Stimulated activated CD4-positive, alpha-beta T cell treated with anti-CD3 and anti-CD28 coated beads, Interleukin-4, amount 100 ng/mL, for 48 hours (primary cell): ENCODE results near the gene FLOT1.
"Not testable (repeated sequence)": the region's sequence is repeated elsewhere in the genome, so short reads cannot be mapped to it uniquely, and the experiment has no call there.

ENCODE experiments used
- DNase-seq, 2 donors: peaks; one replicate each; pipeline ENCODE4 v3.0.0-alpha.2; 2020; ENCODE audit warnings: low read depth in 2 of 2

FLOT1 gene

DNA sequence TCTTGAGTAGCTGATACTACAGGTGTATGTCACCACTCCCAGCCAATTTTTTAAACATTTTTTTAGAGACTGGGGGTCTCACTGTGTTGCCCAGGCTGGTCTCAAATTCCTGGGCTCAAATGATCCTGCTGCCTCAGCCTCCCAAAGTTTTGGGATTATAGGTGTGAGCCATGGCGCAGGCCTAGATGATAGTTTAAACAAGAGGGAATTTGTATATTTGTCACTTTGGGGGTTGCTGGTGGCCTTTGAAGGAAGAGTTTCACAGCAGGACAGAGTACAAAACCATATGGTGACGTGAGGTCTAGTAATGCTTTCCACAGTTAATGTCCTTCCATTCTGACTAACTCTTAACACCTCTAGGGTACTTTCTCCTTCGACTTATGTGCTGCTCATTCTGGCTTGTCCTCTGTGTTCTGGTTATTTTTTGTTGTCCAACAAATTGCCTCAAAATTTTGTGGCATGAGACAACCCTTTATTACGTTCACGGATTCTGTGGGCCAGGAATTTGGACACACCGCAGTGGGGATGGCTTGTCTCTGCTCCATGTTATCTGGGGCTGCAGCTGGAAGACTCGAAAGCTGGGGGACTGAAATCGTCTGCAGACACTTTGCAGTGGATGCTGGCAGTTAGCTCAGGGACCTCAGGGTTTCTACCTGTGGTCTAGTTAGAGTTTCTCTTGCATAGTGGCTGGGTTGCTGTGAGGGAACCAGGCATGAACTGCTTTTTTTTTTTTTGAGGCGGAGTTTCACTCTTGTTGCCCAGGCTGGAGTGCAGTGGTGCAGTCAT is 24.9 kb upstream of the FLOT1 start:
- DNase-seq: no peak

DNA sequence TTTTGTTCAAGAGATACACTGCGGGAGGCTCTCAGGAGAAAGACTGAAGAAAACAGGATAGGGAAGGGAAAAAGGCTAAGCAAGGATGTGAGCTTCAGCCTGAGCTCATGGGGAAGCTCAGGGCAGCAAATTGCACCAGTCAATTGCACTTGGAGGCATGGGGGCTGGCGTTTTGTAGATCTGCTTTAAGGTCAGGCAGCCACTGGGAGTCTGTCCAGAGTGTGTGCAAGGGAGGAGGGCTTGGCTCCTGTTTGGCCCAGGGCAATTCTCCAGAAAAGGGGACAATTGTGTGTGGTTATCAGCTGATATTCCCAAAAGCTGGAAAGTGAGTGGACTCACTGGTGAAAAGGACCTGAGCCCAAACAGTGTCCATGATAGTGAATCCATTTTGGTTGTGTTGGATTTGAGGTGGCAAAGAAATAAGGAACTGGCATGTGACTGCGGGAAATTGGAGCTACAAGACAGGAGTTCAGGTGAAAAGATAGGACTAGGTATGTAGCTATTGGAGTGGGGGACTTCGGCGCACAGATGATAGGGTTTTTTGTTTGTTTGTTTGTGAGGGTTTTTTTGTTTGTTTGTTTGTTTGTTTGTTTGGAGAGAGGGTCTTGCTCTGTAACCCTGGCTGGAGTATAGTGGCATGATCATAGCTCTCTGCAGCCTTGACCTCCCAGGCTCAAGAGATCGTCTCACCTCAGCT is 24.1 kb upstream of the FLOT1 start:
- DNase-seq: no peak

DNA sequence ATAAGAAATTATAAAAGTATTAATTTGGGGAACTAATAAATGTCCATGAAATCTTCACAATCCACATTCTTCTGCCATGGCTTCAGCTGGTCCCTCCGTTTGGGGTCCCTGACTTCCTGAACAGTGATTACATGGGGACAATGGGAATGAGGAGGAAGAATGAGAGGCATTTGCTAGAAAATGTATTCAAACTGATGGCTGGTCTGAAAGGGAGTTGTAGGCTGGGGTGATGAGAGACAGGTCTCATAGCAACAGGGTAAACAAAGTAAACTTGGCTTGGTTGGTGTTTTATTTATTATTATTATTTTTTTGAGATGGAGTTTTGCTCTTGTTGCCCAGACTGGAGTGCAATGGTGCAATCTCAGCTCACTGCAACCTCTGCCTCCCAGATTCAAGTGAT is 23.0 kb upstream of the FLOT1 start:
- DNase-seq: not testable (repeated sequence)

DNA sequence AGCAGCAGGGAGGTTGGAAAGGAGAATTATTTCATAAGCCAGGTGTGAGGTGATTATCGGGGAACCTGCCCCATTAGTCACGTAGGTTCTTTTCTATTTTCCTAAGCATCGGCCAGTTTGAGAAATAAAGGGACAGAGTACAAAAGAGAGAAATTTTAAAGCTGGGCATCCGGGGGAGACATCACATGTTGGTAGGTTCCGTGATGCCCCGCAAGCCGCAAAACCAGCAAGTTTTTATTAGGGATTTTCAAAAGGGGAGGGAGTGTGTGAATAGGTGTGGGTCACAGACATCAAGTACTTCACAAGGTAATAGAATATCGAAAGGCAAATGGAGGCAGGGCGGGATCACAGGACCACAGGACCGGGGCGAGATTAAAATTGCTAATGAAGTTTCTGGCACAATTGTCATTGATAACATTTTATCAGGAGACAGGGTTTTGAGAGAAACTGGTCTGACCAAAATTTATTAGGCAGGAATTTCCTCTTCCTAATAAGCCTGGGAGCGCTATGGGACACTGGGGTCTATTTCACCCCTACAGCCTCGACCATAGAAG is 22.1 kb upstream of the FLOT1 start:
- not testable (repeated sequence) for DNase-seq

DNA sequence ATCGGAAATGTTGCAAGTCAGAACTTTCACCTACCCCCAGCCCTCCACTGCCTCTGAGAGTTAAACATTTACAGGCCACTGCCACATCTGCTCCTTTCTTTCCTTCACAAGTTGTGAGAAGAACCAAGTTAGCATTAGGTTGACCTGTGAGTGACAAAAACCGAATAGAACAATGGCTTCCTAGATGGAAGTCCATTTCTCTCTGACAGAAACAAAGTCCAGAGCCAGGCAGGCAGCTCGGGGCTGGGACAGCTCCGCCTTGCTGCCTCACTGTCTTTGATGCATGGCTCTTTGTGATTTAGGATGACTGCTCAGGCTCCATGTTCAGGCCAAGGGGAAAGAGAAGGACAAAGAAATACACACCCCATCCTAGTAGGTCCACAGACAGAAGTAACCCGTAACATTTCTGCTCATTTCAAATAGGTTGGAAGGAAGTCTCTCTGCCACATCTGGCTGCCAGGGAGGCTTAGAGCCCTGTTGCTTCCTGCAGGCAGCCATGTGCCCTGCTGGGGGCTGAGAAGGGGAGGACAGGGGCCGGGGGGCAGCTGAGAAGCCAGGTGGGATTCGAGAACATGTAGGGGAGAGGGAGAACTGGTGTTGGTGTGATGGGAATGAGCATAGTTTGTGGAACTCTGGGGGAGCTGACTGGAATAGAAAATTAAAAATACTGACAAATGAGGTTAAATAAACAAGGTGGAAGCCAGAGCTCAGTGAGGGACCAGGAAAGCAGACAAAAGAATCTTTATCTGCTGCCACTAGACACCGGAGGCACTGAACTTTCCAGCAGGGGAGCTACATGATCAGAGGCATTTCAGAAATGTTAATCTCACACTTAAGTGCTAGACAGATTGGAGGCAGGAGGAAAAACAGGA is 21.4 kb upstream of the FLOT1 start:
- DNase-seq: no peak

DNA sequence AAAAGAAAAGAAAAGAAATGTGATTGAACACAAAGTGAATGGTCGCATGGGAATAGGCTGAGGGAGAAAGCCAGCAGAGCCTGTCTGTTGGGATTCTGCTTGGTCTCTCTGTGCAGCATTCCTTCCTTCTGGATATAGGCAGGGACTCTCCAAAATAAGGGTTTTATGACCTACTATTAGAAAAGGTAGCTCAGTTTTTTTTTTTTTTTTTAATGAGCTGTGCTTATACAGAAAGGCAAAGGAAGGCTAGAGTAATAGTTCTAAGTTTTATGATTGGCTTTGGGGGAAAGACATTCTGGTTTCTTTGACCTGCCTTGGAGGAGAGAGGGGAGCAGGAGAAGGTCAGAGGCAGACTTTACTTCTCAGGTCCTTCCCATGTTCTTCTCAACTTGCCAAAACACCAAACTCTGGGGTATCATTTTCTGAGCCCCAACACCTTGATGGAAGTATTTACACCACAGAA is 20.7 kb upstream of the FLOT1 start:
- DNase-seq: no peak

DNA sequence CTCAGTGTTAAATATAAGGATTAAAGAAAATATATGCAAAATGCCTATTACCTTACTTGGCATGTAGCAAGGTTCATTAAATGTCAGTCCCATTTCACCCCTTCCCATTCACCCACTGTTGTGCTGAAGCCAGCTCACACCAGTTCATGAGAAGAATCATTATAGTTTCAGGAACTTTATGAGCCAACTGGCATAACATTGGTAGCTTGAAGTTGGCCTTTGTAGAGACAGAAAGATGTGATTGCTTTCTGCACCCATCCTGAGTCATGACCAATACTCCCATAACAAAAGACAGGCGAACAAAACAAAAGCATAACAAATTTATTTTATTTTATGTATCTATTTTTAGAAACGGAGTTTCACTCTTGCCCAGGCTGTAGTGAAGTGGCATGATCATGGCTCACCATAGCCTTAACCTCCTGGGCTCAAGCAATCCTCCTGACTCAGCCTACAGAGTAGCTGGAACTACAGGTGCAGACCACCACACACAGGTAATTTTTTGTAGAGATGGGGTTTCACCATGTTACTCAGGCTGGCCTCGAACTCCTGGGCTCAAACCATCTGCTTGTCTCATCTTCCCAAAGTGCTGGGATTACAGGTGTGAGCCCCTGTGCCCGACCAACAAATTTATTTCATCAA is 19.4 kb upstream of the FLOT1 start:
- no peak for DNase-seq

DNA sequence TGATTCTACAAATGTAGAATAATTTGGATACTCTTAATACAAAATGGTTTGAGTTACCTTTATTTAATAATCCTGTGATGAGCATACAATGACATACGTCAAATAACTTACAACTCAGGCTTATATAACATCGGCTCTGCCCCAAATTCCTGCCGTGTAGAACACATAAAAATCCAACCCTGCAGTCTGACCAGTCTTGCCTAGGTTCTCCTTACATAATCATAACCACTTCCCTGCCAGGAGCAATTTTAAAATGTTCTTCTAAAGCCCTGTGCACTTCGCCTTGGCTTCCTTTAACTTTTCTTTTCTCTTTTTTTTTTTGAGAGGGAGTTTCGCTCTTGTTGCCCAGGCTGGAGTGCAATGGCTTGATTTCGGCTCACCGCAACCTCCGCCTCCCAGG is 18.1 kb upstream of the FLOT1 start:
- DNase-seq: no peak

DNA sequence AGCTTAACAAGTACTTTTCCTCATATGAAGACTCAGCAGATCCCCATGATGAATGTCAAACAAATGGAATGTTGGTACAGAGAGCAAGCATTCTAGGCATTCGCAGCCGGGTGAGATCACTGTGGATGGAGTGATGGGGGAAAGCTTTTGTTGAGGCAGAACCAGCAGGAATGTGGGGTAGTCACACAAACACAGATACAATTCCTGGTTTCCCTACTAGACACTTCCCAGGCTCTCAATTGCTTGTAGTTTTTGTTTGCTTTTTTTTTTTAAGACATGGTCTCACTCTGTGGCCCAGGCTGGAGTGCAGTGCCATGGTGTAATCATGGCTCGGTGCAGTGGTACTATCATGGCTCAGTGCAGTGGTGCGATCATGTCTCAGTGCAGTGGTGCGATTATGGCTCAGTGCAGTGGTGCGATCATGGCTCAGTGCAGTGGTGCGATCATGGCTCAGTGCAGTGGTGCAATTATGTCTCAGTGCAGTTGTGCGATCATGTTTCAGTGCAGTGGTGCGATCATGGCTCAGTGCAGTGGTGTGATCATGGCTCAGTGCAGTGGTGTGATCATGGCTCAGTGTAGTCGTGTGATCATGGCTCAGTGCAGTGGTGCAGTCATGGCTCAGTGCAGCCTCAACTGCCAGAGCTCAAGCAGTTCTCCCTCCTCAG is 17.2 kb upstream of the FLOT1 start:
- no peak for DNase-seq

DNA sequence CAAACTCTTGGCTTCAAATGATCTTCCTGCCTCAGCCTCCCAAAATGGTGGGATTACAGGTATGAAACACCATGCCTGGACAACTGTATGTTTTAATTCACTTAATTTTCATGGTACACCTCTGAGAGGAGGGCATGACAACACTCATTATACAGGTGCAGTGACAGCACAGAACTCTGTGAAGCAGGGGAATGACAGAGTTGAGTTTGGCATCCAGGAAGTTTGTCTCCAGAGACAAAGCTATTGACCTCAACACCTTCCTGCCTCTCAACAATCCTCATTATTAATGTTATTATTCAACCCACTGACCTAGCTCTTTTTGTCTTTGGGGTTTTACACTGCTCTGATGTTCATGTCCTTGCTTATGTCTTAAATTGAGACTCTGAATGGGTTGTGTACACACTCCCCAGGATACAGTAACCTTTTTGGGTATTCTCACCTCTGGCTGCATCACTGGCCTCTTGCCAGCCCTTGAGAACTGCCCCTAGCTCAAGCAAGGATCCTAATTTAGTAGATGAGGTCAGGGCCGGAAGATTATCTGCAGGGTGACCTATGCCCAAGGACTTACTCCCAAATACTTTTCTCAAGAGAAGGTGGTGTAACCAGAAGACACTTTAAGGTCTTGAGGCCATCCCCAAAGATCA is 14.9 kb upstream of the FLOT1 start:
- no peak for DNase-seq

DNA sequence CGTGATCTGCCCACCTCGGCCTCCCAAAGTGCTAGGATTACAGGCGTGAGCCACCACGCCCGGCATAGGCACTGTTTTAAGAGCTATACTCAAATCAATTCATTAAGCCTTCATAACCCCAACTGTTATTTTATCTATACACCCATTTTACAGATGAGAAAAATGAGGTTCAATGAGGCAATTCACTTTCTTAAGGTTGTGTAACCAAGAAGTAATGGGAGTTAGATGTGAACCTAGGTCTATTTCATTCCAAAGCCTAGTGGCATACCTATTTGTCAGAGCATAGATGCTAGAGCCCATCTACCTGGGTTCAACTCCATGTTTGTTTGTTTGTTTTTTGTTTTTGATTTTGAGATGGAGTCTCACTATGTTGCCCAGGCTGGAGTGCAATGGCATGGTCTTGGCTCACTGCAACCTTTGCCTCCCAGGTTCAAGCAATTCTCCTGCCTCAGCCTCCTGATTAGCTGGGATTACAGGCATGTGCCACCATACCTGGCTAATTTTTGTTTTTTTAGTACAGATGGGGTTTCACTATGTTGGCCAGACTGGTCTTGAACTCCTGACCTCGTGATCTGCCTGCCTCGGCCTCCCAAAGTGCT is 14.0 kb upstream of the FLOT1 start:
- not testable (repeated sequence) for DNase-seq

DNA sequence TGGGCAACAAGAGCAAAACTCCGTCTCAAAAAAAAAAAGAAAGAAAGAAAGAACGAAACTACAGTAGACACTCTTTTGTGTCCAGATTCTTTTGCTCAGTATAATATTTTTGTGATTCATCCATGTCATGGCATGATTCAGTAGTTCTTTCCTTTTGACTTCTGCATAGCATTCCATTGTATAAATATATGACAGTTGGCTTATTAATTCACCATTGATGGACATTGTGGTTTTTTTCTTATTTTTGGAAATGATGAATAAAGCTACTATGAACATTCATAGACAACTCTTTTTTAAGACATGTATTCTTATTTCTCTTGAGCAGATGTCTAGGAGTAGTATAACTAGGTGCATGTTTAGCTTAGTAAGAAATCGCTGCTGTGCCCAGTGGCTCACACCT is 12.1 kb upstream of the FLOT1 start:
- no peak for DNase-seq

DNA sequence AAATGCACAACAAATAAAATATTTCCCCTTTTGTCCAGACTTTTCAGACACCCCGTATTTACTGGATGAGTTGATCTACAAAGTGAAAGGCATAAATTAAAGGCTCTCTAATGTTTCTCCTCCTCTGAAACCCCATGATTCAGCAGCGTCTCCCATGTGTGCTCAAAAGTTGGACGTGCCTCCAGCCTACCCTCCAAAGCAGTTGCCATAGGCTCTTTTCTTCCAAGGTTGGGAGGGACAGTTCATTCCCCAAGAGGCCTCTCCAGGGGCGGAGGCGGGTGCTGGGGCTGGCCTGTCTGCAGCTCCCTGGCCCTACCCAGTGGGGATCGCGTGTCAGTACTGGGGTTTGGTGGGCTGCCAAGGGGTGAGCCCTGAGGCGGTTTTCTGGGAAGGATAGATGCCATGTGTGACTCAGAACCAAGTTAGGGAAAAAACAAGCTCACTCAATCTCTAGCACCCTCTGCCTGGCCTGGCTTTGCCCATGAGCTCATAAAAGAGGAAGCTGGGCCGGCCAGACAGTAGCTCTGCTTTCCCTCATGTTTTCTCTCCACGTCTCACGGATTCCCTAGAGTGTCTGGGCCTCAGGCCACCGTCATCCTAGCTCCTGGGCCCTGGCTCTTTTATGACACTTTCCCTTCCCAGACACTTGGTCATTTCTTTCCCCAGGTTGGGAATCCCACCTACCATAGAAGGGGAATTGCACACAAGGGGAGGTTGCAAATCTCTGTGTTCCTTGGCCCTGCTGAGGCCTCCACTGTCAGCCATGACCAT is 9.9 kb upstream of the FLOT1 start:
- DNase-seq: no peak

DNA sequence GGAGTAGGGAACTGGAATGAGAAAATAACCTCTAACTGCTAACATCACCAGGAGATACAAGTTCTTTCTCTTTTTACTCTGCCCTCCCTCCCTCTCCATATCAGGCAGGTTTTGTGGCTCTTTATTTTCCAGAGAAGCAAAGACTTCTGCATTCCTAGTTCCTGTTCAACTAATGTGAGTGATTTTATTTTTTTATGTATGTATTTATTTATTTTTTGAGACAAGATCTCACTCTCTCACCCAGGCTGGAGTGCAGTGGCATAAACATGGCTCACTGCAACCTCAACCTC is 7.8 kb upstream of the FLOT1 start:
- no peak for DNase-seq

DNA sequence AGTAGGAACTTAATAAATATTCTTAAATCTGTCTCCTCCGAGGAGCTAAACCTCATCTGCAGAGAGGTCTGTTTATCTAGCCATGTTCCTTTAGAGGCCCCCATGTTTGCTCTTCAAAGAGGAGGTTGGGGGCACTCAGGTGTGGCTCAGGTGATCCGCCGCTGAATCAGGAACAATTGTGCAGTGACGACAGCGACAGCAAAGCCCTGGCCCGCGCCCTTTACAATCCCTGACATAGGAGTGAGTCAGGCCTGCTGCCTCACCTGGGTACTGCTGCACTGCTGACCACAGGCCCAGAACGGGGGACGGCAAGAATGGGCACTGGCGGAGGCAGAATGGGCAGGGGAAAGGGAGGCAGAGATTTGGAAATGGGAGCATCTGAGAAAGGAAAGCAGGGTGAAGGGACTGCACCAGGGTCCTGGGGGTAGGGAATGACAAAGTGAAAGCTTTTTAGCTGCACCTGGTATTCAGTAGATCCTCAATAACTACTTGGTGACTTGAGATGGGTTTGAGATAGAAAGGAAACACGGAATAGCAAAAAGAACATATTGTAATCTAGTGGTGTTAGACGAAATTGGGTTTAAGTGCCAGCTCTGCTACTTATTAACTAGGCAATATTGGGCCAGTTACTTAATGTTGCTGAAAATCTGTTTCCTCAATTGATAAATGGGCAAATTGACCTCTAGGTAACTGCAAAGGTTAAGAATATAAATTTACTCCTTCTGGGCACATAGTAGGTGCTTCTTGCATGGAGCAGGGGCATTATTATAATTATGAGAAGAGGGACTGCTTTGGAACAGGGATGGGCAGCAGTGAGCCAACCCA is 7.3 kb upstream of the FLOT1 start:
- DNase-seq: no peak

DNA sequence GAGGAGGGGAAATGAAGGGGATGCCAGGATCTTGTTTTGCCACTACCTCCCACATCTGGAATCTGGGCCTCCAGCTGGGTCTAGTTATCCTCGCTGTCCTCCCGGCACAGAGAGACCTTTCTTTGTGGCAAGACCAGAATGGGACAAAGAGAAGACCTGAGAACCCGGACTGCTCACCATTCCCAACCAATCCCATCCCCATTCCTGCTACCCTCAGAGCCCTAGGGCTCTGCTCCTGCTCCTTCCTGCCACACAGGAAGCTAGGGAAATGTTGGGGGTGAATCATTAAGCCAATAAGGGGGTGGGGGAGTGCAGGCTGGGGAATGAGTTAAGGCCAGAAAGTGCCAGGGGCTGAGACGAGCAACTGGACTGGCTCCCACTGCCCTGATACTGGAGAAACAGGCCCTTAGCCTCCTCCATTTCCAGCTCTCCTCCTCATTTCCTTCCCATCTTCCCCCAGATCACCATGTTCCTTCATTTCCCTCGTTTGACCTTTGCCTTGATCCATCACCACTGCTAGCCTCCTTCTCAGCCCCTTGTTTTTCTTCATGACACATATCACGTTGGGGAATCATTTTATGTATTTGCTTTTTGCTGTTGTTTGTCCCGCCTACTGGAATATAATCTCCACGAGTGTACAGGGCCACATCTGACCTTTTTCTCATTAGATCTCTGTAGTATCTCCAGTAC is 6.5 kb upstream of the FLOT1 start:
- no peak for DNase-seq

DNA sequence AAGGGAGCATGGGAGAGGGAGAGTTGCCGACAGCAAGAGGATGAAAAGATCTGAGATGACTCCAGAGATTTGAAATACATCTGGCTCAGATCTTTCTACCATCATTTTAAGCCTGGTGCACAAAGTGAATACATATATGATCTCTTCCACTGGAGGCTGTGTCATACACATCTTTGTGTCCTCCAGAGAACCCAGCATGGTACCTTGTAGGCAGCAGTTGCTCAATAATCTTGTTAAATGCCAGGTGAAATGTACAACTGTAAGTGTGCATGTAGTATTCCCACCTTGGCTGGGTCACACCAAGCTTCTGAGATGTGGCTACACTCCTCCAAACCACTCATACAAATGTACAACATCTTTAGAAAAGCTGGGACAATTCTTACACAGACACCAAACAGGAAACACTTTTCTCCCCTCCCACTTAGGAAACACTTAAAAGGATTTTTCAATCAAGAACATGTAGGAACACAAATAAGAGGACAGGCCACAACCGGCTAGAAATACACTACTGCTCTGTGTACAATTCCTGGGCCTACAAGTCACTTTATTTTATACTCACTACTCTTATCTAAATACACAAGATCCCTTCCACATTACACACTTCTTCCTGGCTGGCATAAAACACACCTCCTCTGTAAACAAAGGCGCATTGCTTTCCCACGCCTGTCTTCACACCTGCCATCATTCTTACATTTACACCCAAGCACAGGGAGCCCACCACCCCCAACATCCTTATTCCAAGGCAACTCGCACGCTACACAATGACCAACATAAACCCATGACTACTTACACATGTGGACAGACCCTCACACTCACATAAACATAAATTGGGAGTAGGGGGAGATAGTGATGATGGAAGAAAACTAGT is 5.6 kb upstream of the FLOT1 start:
- DNase-seq: no peak
